ENCODE results near the gene EME2.

Gene EME2

GRCh38 chr16:1808691-1809090 lies 36.1 kb downstream of the EME2 start:
- Histone ChIP-seq H3K27me3 (ENCODE audit: control insufficient read depth in 1 of 2, insufficient read depth in 2 of 2, low read length in 2 of 2) (no peaks in the 10 kb centered on the region), H3K27ac (ENCODE audit: low read depth, low read length) (no peak overlapping the region), H3K9me3 (ENCODE audit: control insufficient read depth in 1 of 2, low read length in 2 of 2) (no peaks in the 10 kb centered on the region), H3K4me3 (ENCODE audit: low read depth in 1 of 2, low read length in 2 of 2) (no peak overlapping the region), H3K4me1 (ENCODE audit: control insufficient read depth in 1 of 2, insufficient read depth in 2 of 2, low read length in 2 of 2) (peaks cover 0 to 5% of the 10 kb centered on the region in 2 donors), H3K36me3 (ENCODE audit: control insufficient read depth in 1 of 2, insufficient read depth in 2 of 2, low read length in 2 of 2) (peaks cover 10 to 33% of the 10 kb centered on the region in 2 donors), H3K9ac (ENCODE audit: low read depth in 1 of 2, low read length in 2 of 2) (no peak overlapping the region)

GRCh38 chr16:1809281-1809801 lies 36.7 kb downstream of the EME2 start:
- no peaks in the 10 kb centered on the region for H3K27me3 ChIP-seq (ENCODE audit: control insufficient read depth in 1 of 2, insufficient read depth in 2 of 2, low read length in 2 of 2)
- H3K9ac ChIP-seq (ENCODE audit: low read depth in 1 of 2, low read length in 2 of 2) = no peak overlapping the region
- H3K4me3 ChIP-seq (ENCODE audit: low read depth in 1 of 2, low read length in 2 of 2) = no peak overlapping the region
- H3K36me3 ChIP-seq (ENCODE audit: control insufficient read depth in 1 of 2, insufficient read depth in 2 of 2, low read length in 2 of 2) = peaks cover 10 to 35% of the 10 kb centered on the region in 2 donors
- H3K9me3 ChIP-seq (ENCODE audit: control insufficient read depth in 1 of 2, low read length in 2 of 2) = no peaks in the 10 kb centered on the region
- H3K4me1 ChIP-seq (ENCODE audit: control insufficient read depth in 1 of 2, insufficient read depth in 2 of 2, low read length in 2 of 2) = peaks cover 0 to 5% of the 10 kb centered on the region in 2 donors
- H3K27ac ChIP-seq (ENCODE audit: low read depth, low read length) = no peak overlapping the region

GRCh38 chr16:1810106-1810505 lies 37.5 kb downstream of the EME2 start:
- Histone ChIP-seq H3K36me3 (ENCODE audit: control insufficient read depth in 1 of 2, insufficient read depth in 2 of 2, low read length in 2 of 2) (peaks cover 13 to 37% of the 10 kb centered on the region in 2 donors), H3K27me3 (ENCODE audit: control insufficient read depth in 1 of 2, insufficient read depth in 2 of 2, low read length in 2 of 2) (no peaks in the 10 kb centered on the region)

GRCh38 chr16:1810536-1810935 lies 37.9 kb downstream of the EME2 start:
- no peak overlapping the region for H3K9ac ChIP-seq (ENCODE audit: low read depth in 1 of 2, low read length in 2 of 2)
- H3K36me3 ChIP-seq (ENCODE audit: control insufficient read depth in 1 of 2, insufficient read depth in 2 of 2, low read length in 2 of 2) = peaks cover 17 to 38% of the 10 kb centered on the region in 2 donors
- H3K27me3 ChIP-seq (ENCODE audit: control insufficient read depth in 1 of 2, insufficient read depth in 2 of 2, low read length in 2 of 2) = no peaks in the 10 kb centered on the region
- no peak overlapping the region for H3K4me3 ChIP-seq (ENCODE audit: low read depth in 1 of 2, low read length in 2 of 2)
- H3K27ac ChIP-seq (ENCODE audit: low read depth, low read length) = no peak overlapping the region
- peaks cover 0 to 5% of the 10 kb centered on the region in 2 donors for H3K4me1 ChIP-seq (ENCODE audit: control insufficient read depth in 1 of 2, insufficient read depth in 2 of 2, low read length in 2 of 2)
- H3K9me3 ChIP-seq (ENCODE audit: control insufficient read depth in 1 of 2, low read length in 2 of 2) = no peaks in the 10 kb centered on the region

More at GRCh38 chr16:1810106-1810505, 37.5 kb downstream of the EME2 start:
- Histone ChIP-seq H3K27ac (ENCODE audit: low read depth, low read length) (no peak overlapping the region), H3K4me3 (ENCODE audit: low read depth in 1 of 2, low read length in 2 of 2) (no peak overlapping the region), H3K4me1 (ENCODE audit: control insufficient read depth in 1 of 2, insufficient read depth in 2 of 2, low read length in 2 of 2) (peaks cover 0 to 5% of the 10 kb centered on the region in 2 donors), H3K9me3 (ENCODE audit: control insufficient read depth in 1 of 2, low read length in 2 of 2) (no peaks in the 10 kb centered on the region), H3K9ac (ENCODE audit: low read depth in 1 of 2, low read length in 2 of 2) (no peak overlapping the region)

- Histone ChIP-seq H3K9me3 (ENCODE audit: control insufficient read depth in 1 of 2, low read length in 2 of 2) (no peaks in the 10 kb centered on the region), H3K9ac (ENCODE audit: low read depth in 1 of 2, low read length in 2 of 2) (no peak overlapping the region), H3K36me3 (ENCODE audit: control insufficient read depth in 1 of 2, insufficient read depth in 2 of 2, low read length in 2 of 2) (peaks cover 20 to 53% of the 10 kb centered on the region in 2 donors), H3K27me3 (ENCODE audit: control insufficient read depth in 1 of 2, insufficient read depth in 2 of 2, low read length in 2 of 2) (no peaks in the 10 kb centered on the region), H3K4me1 (ENCODE audit: control insufficient read depth in 1 of 2, insufficient read depth in 2 of 2, low read length in 2 of 2) (peaks cover 0 to 5% of the 10 kb centered on the region in 2 donors), H3K4me3 (ENCODE audit: low read depth in 1 of 2, low read length in 2 of 2) (no peak overlapping the region), H3K27ac (ENCODE audit: low read depth, low read length) (no peak overlapping the region)
Measured at GRCh38 chr16:1812732-1813163, 40.1 kb downstream of the EME2 start.

- Histone ChIP-seq H3K27me3 (ENCODE audit: control insufficient read depth in 1 of 2, insufficient read depth in 2 of 2, low read length in 2 of 2) (no peaks in the 10 kb centered on the region), H3K9me3 (ENCODE audit: control insufficient read depth in 1 of 2, low read length in 2 of 2) (no peaks in the 10 kb centered on the region), H3K27ac (ENCODE audit: low read depth, low read length) (no peak overlapping the region), H3K36me3 (ENCODE audit: control insufficient read depth in 1 of 2, insufficient read depth in 2 of 2, low read length in 2 of 2) (peaks cover 14 to 57% of the 10 kb centered on the region in 2 donors), H3K4me3 (ENCODE audit: low read depth in 1 of 2, low read length in 2 of 2) (no peak overlapping the region), H3K9ac (ENCODE audit: low read depth in 1 of 2, low read length in 2 of 2) (no peak overlapping the region), H3K4me1 (ENCODE audit: control insufficient read depth in 1 of 2, insufficient read depth in 2 of 2, low read length in 2 of 2) (peaks cover 0 to 5% of the 10 kb centered on the region in 2 donors)
Measured at GRCh38 chr16:1815461-1815860, 42.9 kb downstream of the EME2 start.

GRCh38 chr16:1816396-1817275 lies 44.0 kb downstream of the EME2 start:
- Histone ChIP-seq H3K4me3 (ENCODE audit: low read depth in 1 of 2, low read length in 2 of 2) (no peak overlapping the region), H3K27ac (ENCODE audit: low read depth, low read length) (no peak overlapping the region), H3K4me1 (ENCODE audit: control insufficient read depth in 1 of 2, insufficient read depth in 2 of 2, low read length in 2 of 2) (peaks cover 0 to 5% of the 10 kb centered on the region in 2 donors), H3K36me3 (ENCODE audit: control insufficient read depth in 1 of 2, insufficient read depth in 2 of 2, low read length in 2 of 2) (peaks cover 18 to 62% of the 10 kb centered on the region in 2 donors), H3K27me3 (ENCODE audit: control insufficient read depth in 1 of 2, insufficient read depth in 2 of 2, low read length in 2 of 2) (no peaks in the 10 kb centered on the region), H3K9ac (ENCODE audit: low read depth in 1 of 2, low read length in 2 of 2) (no peak overlapping the region), H3K9me3 (ENCODE audit: control insufficient read depth in 1 of 2, low read length in 2 of 2) (no peaks in the 10 kb centered on the region)

- Histone ChIP-seq H3K27ac (ENCODE audit: low read depth, low read length) (no peak overlapping the region), H3K27me3 (ENCODE audit: control insufficient read depth in 1 of 2, insufficient read depth in 2 of 2, low read length in 2 of 2) (no peaks in the 10 kb centered on the region), H3K4me3 (ENCODE audit: low read depth in 1 of 2, low read length in 2 of 2) (no peak overlapping the region), H3K9me3 (ENCODE audit: control insufficient read depth in 1 of 2, low read length in 2 of 2) (no peaks in the 10 kb centered on the region), H3K4me1 (ENCODE audit: control insufficient read depth in 1 of 2, insufficient read depth in 2 of 2, low read length in 2 of 2) (peaks cover 0 to 5% of the 10 kb centered on the region in 2 donors), H3K36me3 (ENCODE audit: control insufficient read depth in 1 of 2, insufficient read depth in 2 of 2, low read length in 2 of 2) (peaks cover 23 to 67% of the 10 kb centered on the region in 2 donors), H3K9ac (ENCODE audit: low read depth in 1 of 2, low read length in 2 of 2) (no peak overlapping the region)
Measured at GRCh38 chr16:1817276-1817589, 44.6 kb downstream of the EME2 start.

- H3K9ac ChIP-seq (ENCODE audit: low read depth in 1 of 2, low read length in 2 of 2) = no peak overlapping the region
- H3K9me3 ChIP-seq (ENCODE audit: control insufficient read depth in 1 of 2, low read length in 2 of 2) = no peaks in the 10 kb centered on the region
- H3K36me3 ChIP-seq (ENCODE audit: control insufficient read depth in 1 of 2, insufficient read depth in 2 of 2, low read length in 2 of 2) = peaks cover 25 to 72% of the 10 kb centered on the region in 2 donors
- H3K4me1 ChIP-seq (ENCODE audit: control insufficient read depth in 1 of 2, insufficient read depth in 2 of 2, low read length in 2 of 2) = peaks cover 0 to 4% of the 10 kb centered on the region in 2 donors
- no peak overlapping the region for H3K4me3 ChIP-seq (ENCODE audit: low read depth in 1 of 2, low read length in 2 of 2)
- H3K27me3 ChIP-seq (ENCODE audit: control insufficient read depth in 1 of 2, insufficient read depth in 2 of 2, low read length in 2 of 2) = no peaks in the 10 kb centered on the region
- no peak overlapping the region for H3K27ac ChIP-seq (ENCODE audit: low read depth, low read length)
Measured at GRCh38 chr16:1817716-1818115, 45.1 kb downstream of the EME2 start.

- Histone ChIP-seq H3K27ac (ENCODE audit: low read depth, low read length) (no peak overlapping the region), H3K4me3 (ENCODE audit: low read depth in 1 of 2, low read length in 2 of 2) (no peak overlapping the region), H3K4me1 (ENCODE audit: control insufficient read depth in 1 of 2, insufficient read depth in 2 of 2, low read length in 2 of 2) (no peaks in the 10 kb centered on the region), H3K27me3 (ENCODE audit: control insufficient read depth in 1 of 2, insufficient read depth in 2 of 2, low read length in 2 of 2) (no peaks in the 10 kb centered on the region), H3K36me3 (ENCODE audit: control insufficient read depth in 1 of 2, insufficient read depth in 2 of 2, low read length in 2 of 2) (peaks cover 25 to 73% of the 10 kb centered on the region in 2 donors), H3K9me3 (ENCODE audit: control insufficient read depth in 1 of 2, low read length in 2 of 2) (no peaks in the 10 kb centered on the region), H3K9ac (ENCODE audit: low read depth in 1 of 2, low read length in 2 of 2) (no peak overlapping the region)
Measured at GRCh38 chr16:1818204-1818872, 45.7 kb downstream of the EME2 start.
